B cell (primary cell): ENCODE results near the gene NUP98. TPM values are rescaled to one million over a fixed set of nuclear protein-coding genes. Genes with fewer than 3 reads are reported as not detected.

Experiments
- ATAC-seq: fragments of 200-7000 bp; cut with Tn5 transposase; one replicate; pipeline ENCODE4 v1.10.0; 2021; ENCODE audit warnings: low read depth, mild to moderate bottlenecking, moderate number of reproducible peaks, moderate library complexity
- CTCF ChIA-PET: fragments of 350-600 bp; sonication (Branson Sonifier 250); formaldehyde crosslinking; loops from one replicate; lab custom pipeline; 2021; ENCODE audit warnings: antibody characterized with exemption, inconsistent platforms; lab: Charles Lee
- POLR2A ChIA-PET: fragments of 350-600 bp; sonication (Branson Sonifier 250); formaldehyde crosslinking; loops from one replicate; lab custom pipeline; 2021; ENCODE audit warnings: antibody characterized with exemption; lab: Charles Lee
- DNase-seq: peaks from one replicate; pipeline ENCODE4 v3.0.0; 2013
- H2AFZ ChIP-seq: 2 replicates; pipeline ENCODE4 v1.6.1; 2012; ENCODE audit warnings: mild to moderate bottlenecking, low read depth, low read length; ENCODE audit not compliant: insufficient read depth, poor library complexity, severe bottlenecking
- H3K27ac ChIP-seq, 2 donors: 1 replicate in 1 of 2; 2 replicates in 1 of 2; pipeline ENCODE4 v1.5.1; 2012 to 2013; ENCODE audit warnings: low read length in 2 of 2, mild to moderate bottlenecking in 2 of 2, moderate library complexity in 1 of 2
- H3K27me3 ChIP-seq, 4 experiments: fragments of 200-600 bp in 1 of 4; sonication (generic) in 1 of 4; replicated peaks in 1 of 4; 1 replicate in 2 of 4; 2 replicates in 2 of 4; pipeline versions ENCODE4 v1.6.1 to v1.7.0; 2013 to 2016; ENCODE audit warnings: low read length in 3 of 4, mild to moderate bottlenecking in 2 of 4, mixed read lengths in 1 of 4, moderate library complexity in 1 of 4; ENCODE audit not compliant: insufficient read depth in 4 of 4, control insufficient read depth in 3 of 4; ENCODE audit errors: control extremely low read depth in 1 of 4
- H3K36me3 ChIP-seq, 2 experiments: replicated peaks in 1 of 2; 1 replicate in 1 of 2; 2 replicates in 1 of 2; pipeline versions ENCODE4 v1.6.1 to v1.7.1; 2013; ENCODE audit warnings: low read length in 1 of 2; ENCODE audit not compliant: insufficient read depth in 2 of 2, control insufficient read depth in 1 of 2; ENCODE audit errors: control extremely low read depth in 1 of 2, extremely low read depth in 1 of 2
- H3K4me1 ChIP-seq, 2 donors: fragments of 200-600 bp in 1 of 2; sonication (generic) in 1 of 2; 1 replicate in 1 of 2; 2 replicates in 1 of 2; pipeline versions ENCODE4 v1.5.1 to v1.6.1; 2013 to 2017; ENCODE audit warnings: low read length in 2 of 2; ENCODE audit not compliant: control insufficient read depth in 2 of 2, insufficient read depth in 2 of 2
- H3K4me2 ChIP-seq: replicated peaks from 2 replicates; pipeline ENCODE3; 2012; ENCODE audit warnings: mild to moderate bottlenecking, low read depth, low read length; ENCODE audit not compliant: poor library complexity, severe bottlenecking
- H3K4me3 ChIP-seq, 5 experiments: fragments of 200-600 bp in 1 of 5; sonication (generic) in 1 of 5; 1 replicate in 3 of 5; 2 replicates in 2 of 5; pipeline versions ENCODE4 v1.5.1 to v1.7.0; 2011 to 2016; ENCODE audit warnings: low read length in 4 of 5, mild to moderate bottlenecking in 4 of 5, low read depth in 2 of 5, control low read depth in 1 of 5, moderate library complexity in 1 of 5; ENCODE audit not compliant: insufficient read depth in 1 of 5; ENCODE audit errors: control extremely low read depth in 1 of 5, extremely low read depth in 1 of 5
- H3K79me2 ChIP-seq: fragments of 200-600 bp; sonication (generic); one replicate; pipeline ENCODE4 v1.6.0; 2016; ENCODE audit warnings: low read length; ENCODE audit not compliant: control insufficient read depth, insufficient read depth
- H3K9ac ChIP-seq: fragments of 200-600 bp; sonication (generic); 2 replicates; pipeline ENCODE4 v1.6.1; 2017; ENCODE audit warnings: mild to moderate bottlenecking, low read length, moderate library complexity
- H3K9me3 ChIP-seq, 3 donors: one replicate each; pipeline versions ENCODE4 v1.6.1 to v1.7.1; 2013; ENCODE audit warnings: low read length in 2 of 3; ENCODE audit not compliant: control insufficient read depth in 2 of 3, insufficient read depth in 1 of 3; ENCODE audit errors: control extremely low read depth in 1 of 3
- H4K20me1 ChIP-seq: 2 replicates; pipeline ENCODE4 v1.6.0; 2012; ENCODE audit warnings: mild to moderate bottlenecking, low read length; ENCODE audit not compliant: insufficient read depth, control insufficient read depth, poor library complexity, severe bottlenecking
- H3K27ac Mint-ChIP-seq: one replicate; pipeline ENCODE4 v1.8.0; 2021; ENCODE audit warnings: mixed read lengths
- H3K27me3 Mint-ChIP-seq: one replicate; pipeline ENCODE4 v1.8.0; 2021; ENCODE audit warnings: mixed read lengths
- H3K4me1 Mint-ChIP-seq: one replicate; pipeline ENCODE4 v1.8.0; 2021; ENCODE audit warnings: mixed read lengths
- H3K4me3 Mint-ChIP-seq: one replicate; pipeline ENCODE4 v1.8.0; 2021; ENCODE audit warnings: mixed read lengths
- H3K9me3 Mint-ChIP-seq: one replicate; pipeline ENCODE4 v1.8.0; 2022; ENCODE audit warnings: mixed read lengths; ENCODE audit not compliant: insufficient read depth
- EZH2 ChIP-seq: IDR thresholded peaks from 2 replicates; pipeline ENCODE4 v1.6.1; 2012; ENCODE audit warnings: borderline replicate concordance, low read depth, mild to moderate bottlenecking, moderate library complexity, low read length; ENCODE audit not compliant: insufficient read depth, poor library complexity, severe bottlenecking
- WGBS: methylation state at CpG from one replicate; pipeline ENCODE4 v1.1.5; 2013; ENCODE audit warnings: missing lambda C conversion rate; ENCODE audit not compliant: insufficient coverage; 5-methylcytosine and 5-hydroxymethylcytosine counted together
- intact Hi-C: fragments of 100-400 bp; cut with micrococcal nuclease; formaldehyde crosslinking; loops from one replicate; pipeline ENCODE4 v1.10.0; 2022
- polyA plus RNA-seq: library from polyadenylated mRNA; depleted of rRNA; stranded (reverse); fragments of >200 nt; gene quantifications from 2 replicates; pipeline ENCODE4 v1.2.3, GENCODE V29; 2012
- total RNA-seq, 2 donors: library from RNA; stranded (reverse); fragments of 120-200 nt in 1 of 2; gene quantifications; 1 replicate in 1 of 2; 2 replicates in 1 of 2; pipeline versions ENCODE4 v1.2.3 to v1.2.4, GENCODE V29; 2013 to 2022
- TF ChIP-seq, protein P1 (sequence below): fragments of 200-600 bp; IDR thresholded peaks from one replicate; pipeline ENCODE4 v1.8.0; 2022; ENCODE audit warnings: antibody characterized with exemption, mild to moderate bottlenecking

Gene NUP98
- total and polyA plus RNA-seq, 2 donors (not counting 1 experiment from before 2014, with no cell fraction given): 99.8 to 111 TPM

- H3K4me3 ChIP-seq: no peak overlapping the region
- H3K27ac ChIP-seq: no peak overlapping the region
- H3K27ac Mint-ChIP-seq: no peak overlapping the region
- H3K79me2 ChIP-seq: no peaks in the 10 kb centered on the region
- intact Hi-C loops: no loop called here
- no peaks in the 10 kb centered on the region for H3K27me3 Mint-ChIP-seq
- H3K4me3 Mint-ChIP-seq: no peak overlapping the region
- H3K36me3 ChIP-seq: peaks cover 0 to 78% of the 10 kb centered on the region in 2 experiments
- no peak for ATAC-seq
- no peaks in the 10 kb centered on the region for H3K27me3 ChIP-seq
- no peaks in the 10 kb centered on the region for H3K4me1 Mint-ChIP-seq
- CTCF ChIA-PET: no interaction called here
- H2AFZ ChIP-seq: no peak overlapping the region
- no peak overlapping the region for H3K9ac ChIP-seq
- no peak for DNase-seq
- H3K9me3 ChIP-seq: no peaks in the 10 kb centered on the region
- POLR2A ChIA-PET: no interaction called here
- TF ChIP-seq EZH2: no peak
- TF ChIP-seq, protein P1, sequence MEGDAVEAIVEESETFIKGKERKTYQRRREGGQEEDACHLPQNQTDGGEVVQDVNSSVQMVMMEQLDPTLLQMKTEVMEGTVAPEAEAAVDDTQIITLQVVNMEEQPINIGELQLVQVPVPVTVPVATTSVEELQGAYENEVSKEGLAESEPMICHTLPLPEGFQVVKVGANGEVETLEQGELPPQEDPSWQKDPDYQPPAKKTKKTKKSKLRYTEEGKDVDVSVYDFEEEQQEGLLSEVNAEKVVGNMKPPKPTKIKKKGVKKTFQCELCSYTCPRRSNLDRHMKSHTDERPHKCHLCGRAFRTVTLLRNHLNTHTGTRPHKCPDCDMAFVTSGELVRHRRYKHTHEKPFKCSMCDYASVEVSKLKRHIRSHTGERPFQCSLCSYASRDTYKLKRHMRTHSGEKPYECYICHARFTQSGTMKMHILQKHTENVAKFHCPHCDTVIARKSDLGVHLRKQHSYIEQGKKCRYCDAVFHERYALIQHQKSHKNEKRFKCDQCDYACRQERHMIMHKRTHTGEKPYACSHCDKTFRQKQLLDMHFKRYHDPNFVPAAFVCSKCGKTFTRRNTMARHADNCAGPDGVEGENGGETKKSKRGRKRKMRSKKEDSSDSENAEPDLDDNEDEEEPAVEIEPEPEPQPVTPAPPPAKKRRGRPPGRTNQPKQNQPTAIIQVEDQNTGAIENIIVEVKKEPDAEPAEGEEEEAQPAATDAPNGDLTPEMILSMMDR: no peak
- no peaks in the 10 kb centered on the region for H3K9me3 Mint-ChIP-seq
- H3K4me1 ChIP-seq: no peaks in the 10 kb centered on the region
- H4K20me1 ChIP-seq: no peaks in the 10 kb centered on the region
- no peak overlapping the region for H3K4me2 ChIP-seq
- WGBS: 100% methylated on average over 2 of the region's 3 CpGs
Measured at GRCh38 chr11:3703383-3703782, 94.0 kb downstream of the NUP98 start.

GRCh38 chr11:3700910-3701309, 96.4 kb downstream of the NUP98 start:
- intact Hi-C loops: no loop called here
- Mint-ChIP-seq H3K27ac (no peak overlapping the region), H3K9me3 (no peaks in the 10 kb centered on the region), H3K4me3 (no peak overlapping the region), H3K4me1 (no peaks in the 10 kb centered on the region), H3K27me3 (no peaks in the 10 kb centered on the region)
- no peak overlapping the region for H3K27ac ChIP-seq
- ATAC-seq: no peak
- peaks cover 2 to 83% of the 10 kb centered on the region in 2 experiments for H3K36me3 ChIP-seq
- no peaks in the 10 kb centered on the region for H3K9me3 ChIP-seq
- no peaks in the 10 kb centered on the region for H3K4me1 ChIP-seq
- no peak overlapping the region for H3K9ac ChIP-seq
- H3K4me3 ChIP-seq: no peak overlapping the region
- CTCF ChIA-PET: interaction anchor here (1.2 kb wide), 1 partner anchor 10 kb away, joined by 3 read pairs; no protein-coding TSS in a partner anchor
- no peaks in the 10 kb centered on the region for H3K27me3 ChIP-seq
- TF ChIP-seq, protein P1: no peak
- TF ChIP-seq EZH2: no peak
- no peak overlapping the region for H3K4me2 ChIP-seq
- no peak overlapping the region for H2AFZ ChIP-seq
- no peaks in the 10 kb centered on the region for H3K79me2 ChIP-seq
- POLR2A ChIA-PET: no interaction called here
- WGBS: no CpG with 5 or more reads among the region's 2 CpGs
- H4K20me1 ChIP-seq: no peaks in the 10 kb centered on the region
- DNase-seq: no peak
